Measurements from ENCODE around the gene LORICRIN. TPM values are rescaled to one million over a fixed set of nuclear protein-coding genes. Genes with fewer than 3 reads are reported as not detected.

Gene LORICRIN
- polyA plus RNA-seq, 4 donors = not detected

Other genes starting within 250 kb of the LORICRIN start
- 1 to 10 TPM in 2 of 4 donors, under 1 TPM in 1, not detected in 1; 0.27 to 3.2 (median 1.6) TPM for gene SPRR1B, start 228.5 kb upstream of the LORICRIN start, polyA plus RNA-seq
- under 1 TPM in 1 of 4 donors, not detected in 3; 0.49 TPM for gene SPRR2D, start 218.6 kb upstream of the LORICRIN start, polyA plus RNA-seq
- 1 to 10 TPM in 2 of 4 donors, under 1 TPM in 1, not detected in 1; 0.67 to 2.2 (median 2.0) TPM for gene SPRR2A, start 202.2 kb upstream of the LORICRIN start, polyA plus RNA-seq
- not detected for gene SPRR2B, start 188.1 kb upstream of the LORICRIN start, polyA plus RNA-seq
- gene SPRR2E, start 165.2 kb upstream of the LORICRIN start, polyA plus RNA-seq = 1 to 10 TPM in 1 of 4 donors, under 1 TPM in 1, not detected in 2; 0.24 to 2.2 TPM
- under 1 TPM in 1 of 4 donors, not detected in 3; 0.10 TPM for gene SPRR2F, start 146.2 kb upstream of the LORICRIN start, polyA plus RNA-seq
- not detected for gene SPRR2G, start 108.8 kb upstream of the LORICRIN start, polyA plus RNA-seq
- gene LELP1, start 56.3 kb upstream of the LORICRIN start, polyA plus RNA-seq = not detected
- gene PRR9, start 42.1 kb upstream of the LORICRIN start, polyA plus RNA-seq = not detected
- gene PGLYRP3, start 53.3 kb downstream of the LORICRIN start, polyA plus RNA-seq = under 1 TPM in 1 of 4 donors, not detected in 3; 0.07 TPM
- under 1 TPM in 2 of 4 donors, not detected in 2; 0.18 to 0.33 TPM for gene PGLYRP4, start 89.2 kb downstream of the LORICRIN start, polyA plus RNA-seq
- gene S100A9, start 98.2 kb downstream of the LORICRIN start, polyA plus RNA-seq = 100 to 1,000 TPM in 2 of 4 donors, 10 to 100 TPM in 2; 57.0 to 509 (median 97.5) TPM
- 1 to 10 TPM in 2 of 4 donors, under 1 TPM in 1, not detected in 1; 0.85 to 6.7 (median 2.8) TPM for gene S100A12, start 115.9 kb downstream of the LORICRIN start, polyA plus RNA-seq
- gene S100A8, start 131.4 kb downstream of the LORICRIN start, polyA plus RNA-seq = 100 to 1,000 TPM in 2 of 4 donors, 10 to 100 TPM in 2; 10.2 to 208 (median 86.3) TPM
- not detected for gene S100A7A, start 156.8 kb downstream of the LORICRIN start, polyA plus RNA-seq
- not detected for gene S100A7, start 201.0 kb downstream of the LORICRIN start, polyA plus RNA-seq

Measured in small intestine (tissue), 4 donors.